Measurements from ENCODE around the gene PHF14. TPM values are rescaled to one million over a fixed set of nuclear protein-coding genes. Genes with fewer than 3 reads are reported as not detected.

PHF14 gene
- total and polyA plus RNA-seq, 3 donors from 2014 or later: 11.2 to 55.7 (median 48.3) TPM

- intact Hi-C loops (cut with DNase I; ENCODE audit: low total_unique reads): no loop called here
- H3K36me3 ChIP-seq (ENCODE audit: low read depth, missing control alignments): no peaks in the 10 kb centered on the region
- WGBS, 2 donors: 81 to 88% methylated on average over 5 of the region's 5 CpGs
Observed at GRCh38 chr7:11208883-11209465, 235.3 kb downstream of the PHF14 start.

GRCh38 chr7:11210374-11210773, 236.7 kb downstream of the PHF14 start:
- Histone ChIP-seq H3K9me3 (no peaks in the 10 kb centered on the region), H3K4me3 (no peak overlapping the region), H3K27me3 (no peaks in the 10 kb centered on the region), H3K27ac (no peak overlapping the region), H3K4me1 (no peaks in the 10 kb centered on the region), H3K36me3 (ENCODE audit: low read depth, missing control alignments) (no peaks in the 10 kb centered on the region)
- DNase-seq: no peak
- intact Hi-C loops (cut with DNase I; ENCODE audit: low total_unique reads): no loop called here
- 89 to 90% methylated on average over 2 of the region's 2 CpGs for WGBS, 2 donors
- TF ChIP-seq POLR2A (IDR thresholded peaks at IDR 0.05) (no peak), CTCF (IDR thresholded peaks at IDR 0.05) (no peak)

More at GRCh38 chr7:11208883-11209465, 235.3 kb downstream of the PHF14 start:
- no peaks in the 10 kb centered on the region for H3K27me3 ChIP-seq
- no peak overlapping the region for H3K4me3 ChIP-seq
- H3K4me1 ChIP-seq: no peaks in the 10 kb centered on the region
- H3K27ac ChIP-seq: no peak overlapping the region
- no peak for DNase-seq
- TF ChIP-seq POLR2A (IDR thresholded peaks at IDR 0.05) (no peak), CTCF (IDR thresholded peaks at IDR 0.05) (no peak)
- no peaks in the 10 kb centered on the region for H3K9me3 ChIP-seq

GRCh38 chr7:11212080-11212711, 238.5 kb downstream of the PHF14 start:
- intact Hi-C loops (cut with DNase I; ENCODE audit: low total_unique reads): no loop called here
- 22 to 37% methylated on average over 4 of the region's 4 CpGs for WGBS, 2 donors

GRCh38 chr7:11212816-11213215, 239.1 kb downstream of the PHF14 start:
- no peaks in the 10 kb centered on the region for H3K4me1 ChIP-seq

More at GRCh38 chr7:11212080-11212711, 238.5 kb downstream of the PHF14 start:
- H3K4me1 ChIP-seq: no peaks in the 10 kb centered on the region
- H3K27ac ChIP-seq: peak overlapping the region in 1 of 2 donors; percentile 0
- H3K36me3 ChIP-seq (ENCODE audit: low read depth, missing control alignments): no peaks in the 10 kb centered on the region
- no peak overlapping the region for H3K4me3 ChIP-seq
- peak; percentile 72 for DNase-seq
- no peaks in the 10 kb centered on the region for H3K27me3 ChIP-seq
- no peak for TF ChIP-seq POLR2A (IDR thresholded peaks at IDR 0.05)
- TF ChIP-seq CTCF (IDR thresholded peaks at IDR 0.05): peak; percentile 62 to 84 (median 78)
- H3K9me3 ChIP-seq: no peaks in the 10 kb centered on the region

More at GRCh38 chr7:11212816-11213215, 239.1 kb downstream of the PHF14 start:
- intact Hi-C loops (cut with DNase I; ENCODE audit: low total_unique reads): no loop called here
- Histone ChIP-seq H3K36me3 (ENCODE audit: low read depth, missing control alignments) (no peaks in the 10 kb centered on the region), H3K27ac (peak overlapping the region in 1 of 2 donors; percentile 0), H3K27me3 (no peaks in the 10 kb centered on the region), H3K4me3 (no peak overlapping the region), H3K9me3 (no peaks in the 10 kb centered on the region)
- WGBS, 2 donors: 53 to 60% methylated on average over 1 of the region's 1 CpG
- DNase-seq: no peak
- TF ChIP-seq CTCF (IDR thresholded peaks at IDR 0.05): no peak
- no peak for TF ChIP-seq POLR2A (IDR thresholded peaks at IDR 0.05)
